GM12875 (cell line): ENCODE data around the gene STAT3.
"Not testable (repeated sequence)": the region's sequence is repeated elsewhere in the genome, so short reads cannot be mapped to it uniquely, and the experiment has no call there.

Experiments
- H3K4me3 ChIP-seq: one replicate; pipeline ENCODE4 v1.5.1; 2011; ENCODE audit warnings: low read depth, low read length, control low read depth
- CTCF ChIP-seq: IDR thresholded peaks from 2 replicates; pipeline ENCODE4 v1.5.1; 2011; ENCODE audit warnings: low read depth, mild to moderate bottlenecking, control low read depth, inconsistent platforms, low read length, moderate library complexity, borderline replicate concordance; ENCODE audit not compliant: insufficient read depth

The STAT3 gene

GRCh38 chr17:42270596-42270995 lies 117.6 kb downstream of the STAT3 start:
- H3K4me3 ChIP-seq: no peak overlapping the region
- TF ChIP-seq CTCF: no peak

GRCh38 chr17:42270170-42270535 lies 118.1 kb downstream of the STAT3 start:
- H3K4me3 ChIP-seq: no peak overlapping the region
- TF ChIP-seq CTCF: no peak

DNA sequence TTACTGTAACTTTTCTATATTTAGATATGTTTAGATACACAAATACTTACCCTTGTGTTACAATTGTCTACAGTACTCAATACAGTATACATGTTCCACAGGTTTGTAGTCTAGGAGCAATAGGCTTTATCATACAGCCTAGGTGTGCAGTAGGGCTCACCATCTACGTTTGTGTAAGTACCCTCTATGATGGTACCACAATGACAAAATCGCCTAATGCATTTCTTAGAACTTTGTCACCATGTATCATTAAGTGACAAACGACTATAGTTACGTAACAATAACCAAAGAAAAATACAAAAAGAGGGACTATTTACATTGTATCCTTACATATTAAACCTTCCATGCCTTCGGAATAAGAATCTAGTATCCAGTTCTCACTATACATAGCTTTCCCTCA lies 120.0 kb downstream of the STAT3 start:
- TF ChIP-seq CTCF: no peak

DNA sequence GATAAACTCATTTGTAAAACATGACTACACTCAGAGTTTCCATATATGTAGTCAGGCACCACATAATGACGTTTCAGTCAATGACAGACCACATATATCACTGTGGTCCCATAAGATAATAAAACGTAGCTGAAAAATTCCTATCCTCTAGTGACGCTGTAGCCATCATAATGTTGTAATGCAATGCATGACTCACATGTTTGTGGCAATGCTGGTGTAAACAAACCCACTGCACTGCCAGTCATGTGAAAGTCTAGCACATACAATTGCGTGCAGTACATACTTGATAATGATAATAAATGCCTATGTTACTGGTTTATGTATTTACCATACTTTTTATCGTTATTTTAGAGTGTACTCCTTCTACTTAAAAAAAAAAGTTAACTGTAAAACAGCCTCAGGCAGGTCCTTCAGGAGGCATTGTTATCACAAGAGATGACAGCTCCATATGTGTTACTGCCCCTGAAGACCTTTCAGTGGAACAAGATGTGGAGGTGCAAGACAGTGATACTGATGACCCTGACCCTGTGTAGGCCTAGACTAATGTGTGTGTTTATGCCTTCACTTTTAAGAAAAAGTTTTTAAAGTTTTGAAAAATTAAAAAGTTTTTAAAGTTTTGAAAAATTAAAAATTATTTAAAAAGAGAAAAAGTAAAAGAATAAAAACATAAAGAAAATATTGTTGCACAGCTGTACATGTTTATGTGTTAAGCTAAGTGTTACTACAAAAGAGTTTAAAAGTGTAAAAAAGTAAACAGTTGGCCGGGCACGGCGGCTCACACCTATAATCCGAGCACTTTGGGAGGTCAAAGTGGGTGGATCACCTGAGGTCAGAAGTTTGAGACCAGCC lies 121.1 kb downstream of the STAT3 start:
- H3K4me3 ChIP-seq: no peak overlapping the region
- TF ChIP-seq CTCF: no peak

More for the DNA sequence above, 120.0 kb downstream of the STAT3 start:
- no peak overlapping the region for H3K4me3 ChIP-seq

- TF ChIP-seq CTCF: no peak
- no peak overlapping the region for H3K4me3 ChIP-seq
These were observed 121.8 kb downstream of the STAT3 start for GRCh38 chr17:42266462-42266861.

GRCh38 chr17:42264366-42264765 lies 123.9 kb downstream of the STAT3 start:
- H3K4me3 ChIP-seq: not testable (repeated sequence)
